Spleen (tissue), 11 donors: ENCODE results near the gene FGF8. TPM values are rescaled to one million over a fixed set of nuclear protein-coding genes. Genes with fewer than 3 reads are reported as not detected.

ENCODE experiments used
- DNase-seq: peaks from one replicate; pipeline ENCODE4 v3.0.0-alpha.2; 2020
- H3K27ac ChIP-seq, 8 donors: fragments of 200-600 bp; sonication (generic) in 7 of 8; 1 replicate in 4 of 8; 2 replicates in 4 of 8; pipeline versions ENCODE4 v1.5.0 to v1.8.0; 2016 to 2021; ENCODE audit warnings: inconsistent platforms in 4 of 8, mild to moderate bottlenecking in 4 of 8, moderate library complexity in 1 of 8
- H3K27me3 ChIP-seq, 7 donors: fragments of 200-600 bp; sonication (generic) in 6 of 7; replicated peaks in 1 of 7; 1 replicate in 4 of 7; 2 replicates in 3 of 7; pipeline versions ENCODE4 v1.5.0 to v1.8.0; 2016 to 2021; ENCODE audit warnings: inconsistent platforms in 3 of 7, mild to moderate bottlenecking in 1 of 7
- H3K36me3 ChIP-seq, 6 donors: fragments of 200-600 bp; sonication (generic) in 5 of 6; 1 replicate in 4 of 6; 2 replicates in 2 of 6; pipeline versions ENCODE4 v1.5.0 to v1.8.0; 2016 to 2021; ENCODE audit warnings: inconsistent platforms in 2 of 6
- H3K4me1 ChIP-seq, 6 donors: fragments of 200-600 bp; sonication (generic) in 5 of 6; 1 replicate in 3 of 6; 2 replicates in 3 of 6; pipeline versions ENCODE4 v1.5.0 to v1.8.0; 2016 to 2021; ENCODE audit warnings: inconsistent platforms in 3 of 6
- H3K4me3 ChIP-seq, 8 donors: fragments of 200-600 bp; sonication (generic) in 7 of 8; 1 replicate in 4 of 8; 2 replicates in 4 of 8; pipeline versions ENCODE4 v1.5.0 to v1.8.0; 2016 to 2021; ENCODE audit warnings: inconsistent platforms in 4 of 8, mild to moderate bottlenecking in 4 of 8, moderate library complexity in 2 of 8
- H3K9me3 ChIP-seq, 8 donors: fragments of 200-600 bp; sonication (generic) in 7 of 8; 1 replicate in 4 of 8; 2 replicates in 4 of 8; pipeline versions ENCODE4 v1.5.0 to v1.8.0; 2016 to 2021; ENCODE audit warnings: inconsistent platforms in 4 of 8
- POLR2A ChIP-seq, 3 donors: fragments of 450-650 bp; IDR thresholded peaks; one replicate each; pipeline ENCODE4 v1.5.1; 2017; ENCODE audit warnings: antibody characterized with exemption in 3 of 3, mild to moderate bottlenecking in 1 of 3
- POLR2AphosphoS5 ChIP-seq, 3 donors: sonication (generic); formaldehyde crosslinking; IDR thresholded peaks; one replicate each; pipeline ENCODE4 v1.5.1; 2017; ENCODE audit warnings: antibody characterized with exemption in 3 of 3
- WGBS, 5 donors: extraction: QIAGEN DNeasy Blood & Tissue Kit in 3 of 5; methylation state at CpG; one replicate each; pipeline versions ENCODE4 v1.1.5 to v1.1.7; 2013 to 2018; 5-methylcytosine and 5-hydroxymethylcytosine counted together
- intact Hi-C: fragments of 100-400 bp; cut with DNase I; formaldehyde crosslinking; loops from one replicate; pipeline ENCODE4 v1.15.0; 2023; ENCODE audit warnings: low total_unique reads
- polyA plus RNA-seq, 3 donors: library from polyadenylated mRNA; stranded (reverse); fragments of 200-250 nt; gene quantifications; one replicate each; pipeline ENCODE4 v1.2.1, GENCODE V29; 2013
- total RNA-seq, 7 donors: library from RNA; depleted of rRNA in 3 of 7; stranded (reverse); fragments of >200 nt in 3 of 7; fragmentation: NEBNext Ultra II Directional in 4 of 7; extraction: Animal tissue kit (Norgen Biotek cat#: 25700) in 4 of 7; gene quantifications; one replicate each; pipeline versions ENCODE4 v1.1.0 to v1.2.1, GENCODE V29; 2016 to 2021
- TF ChIP-seq, protein P1 (sequence below), 11 experiments: fragments of 200-600 bp in 7 of 11; fragments of 450-650 bp in 4 of 11; sonication (generic) in 4 of 11; IDR thresholded peaks in 8 of 11; conservative IDR thresholded peaks in 3 of 11; 1 replicate in 7 of 11; 2 replicates in 4 of 11; pipeline versions ENCODE4 v1.4.0 to v1.8.0; 2016 to 2021; ENCODE audit warnings: antibody characterized with exemption in 11 of 11, inconsistent platforms in 4 of 11, mild to moderate bottlenecking in 1 of 11
- donor health status: healthy with polysubstance abuse.
- donor health status: DM: no; HTN: no; CAD: no; lungs with moderate emphysema.
- donor health status: DM: no; HTN: no; CAD: no.
- donor health status: Bipolar disorder and iron deficiency.
- donor health status: healthy.
- donor health status: DM: no; HTN: no; CAD: no.
- donor health status: DM: yes; HTN: yes; CAD: no.

FGF8 gene
- total and polyA plus RNA-seq, 10 donors = 0.11 TPM; not detected in 8

DNA sequence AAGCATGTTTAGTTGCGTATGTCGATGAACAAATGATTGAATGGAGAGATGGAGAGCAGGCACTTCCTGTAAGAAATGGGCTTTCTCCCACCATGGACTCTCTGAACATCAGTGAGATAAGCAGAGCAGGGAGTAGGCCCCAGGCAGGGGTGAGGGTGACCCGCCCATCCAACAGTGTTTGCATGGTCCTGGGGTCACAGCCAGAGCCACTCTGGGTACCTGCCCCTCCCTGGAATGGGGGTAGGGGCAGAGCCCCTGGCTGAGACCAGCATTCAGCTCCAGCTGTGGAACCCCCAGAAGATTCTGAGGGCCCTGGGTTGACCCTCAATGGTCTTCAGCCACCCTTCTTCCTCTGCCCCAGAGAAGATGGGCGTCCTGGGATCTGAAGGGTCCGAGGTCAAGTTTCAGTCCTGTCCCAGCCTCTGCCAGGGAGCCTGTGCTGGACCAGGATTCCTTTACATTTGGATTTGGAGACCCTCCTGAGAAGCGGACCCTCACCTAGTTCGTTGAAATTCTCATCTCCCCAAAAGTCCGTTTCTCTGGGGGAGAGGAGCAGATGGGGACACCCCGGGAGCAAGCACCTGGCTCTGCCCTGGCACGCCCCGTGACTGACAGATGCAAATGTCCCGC, 2.4 kb upstream of the FGF8 start:
- no peak for DNase-seq
- 57 to 66% (median 63%) methylated on average over 11 to 12 of the region's 12 CpGs for WGBS, 5 donors
- Histone ChIP-seq H3K36me3 (no peaks in the 10 kb centered on the region), H3K4me1 (peaks cover 22 to 86% (median 76%) of the 10 kb centered on the region in 6 donors), H3K4me3 (peak overlapping the region in 2 of 8 donors; percentile 54 to 74), H3K9me3 (no peaks in the 10 kb centered on the region), H3K27ac (no peak overlapping the region), H3K27me3 (peaks cover 4 to 70% (median 62%) of the 10 kb centered on the region in 7 donors)
- intact Hi-C loops = no loop called here
- TF ChIP-seq, protein P1, sequence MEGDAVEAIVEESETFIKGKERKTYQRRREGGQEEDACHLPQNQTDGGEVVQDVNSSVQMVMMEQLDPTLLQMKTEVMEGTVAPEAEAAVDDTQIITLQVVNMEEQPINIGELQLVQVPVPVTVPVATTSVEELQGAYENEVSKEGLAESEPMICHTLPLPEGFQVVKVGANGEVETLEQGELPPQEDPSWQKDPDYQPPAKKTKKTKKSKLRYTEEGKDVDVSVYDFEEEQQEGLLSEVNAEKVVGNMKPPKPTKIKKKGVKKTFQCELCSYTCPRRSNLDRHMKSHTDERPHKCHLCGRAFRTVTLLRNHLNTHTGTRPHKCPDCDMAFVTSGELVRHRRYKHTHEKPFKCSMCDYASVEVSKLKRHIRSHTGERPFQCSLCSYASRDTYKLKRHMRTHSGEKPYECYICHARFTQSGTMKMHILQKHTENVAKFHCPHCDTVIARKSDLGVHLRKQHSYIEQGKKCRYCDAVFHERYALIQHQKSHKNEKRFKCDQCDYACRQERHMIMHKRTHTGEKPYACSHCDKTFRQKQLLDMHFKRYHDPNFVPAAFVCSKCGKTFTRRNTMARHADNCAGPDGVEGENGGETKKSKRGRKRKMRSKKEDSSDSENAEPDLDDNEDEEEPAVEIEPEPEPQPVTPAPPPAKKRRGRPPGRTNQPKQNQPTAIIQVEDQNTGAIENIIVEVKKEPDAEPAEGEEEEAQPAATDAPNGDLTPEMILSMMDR (IDR thresholded peaks at IDR 0.05 in 8 of 11, conservative IDR thresholded peaks at IDR 0.05 in 3 of 11) = no peak
- TF ChIP-seq POLR2A (IDR thresholded peaks at IDR 0.05) = no peak
- no peak for TF ChIP-seq POLR2AphosphoS5 (IDR thresholded peaks at IDR 0.05)

DNA sequence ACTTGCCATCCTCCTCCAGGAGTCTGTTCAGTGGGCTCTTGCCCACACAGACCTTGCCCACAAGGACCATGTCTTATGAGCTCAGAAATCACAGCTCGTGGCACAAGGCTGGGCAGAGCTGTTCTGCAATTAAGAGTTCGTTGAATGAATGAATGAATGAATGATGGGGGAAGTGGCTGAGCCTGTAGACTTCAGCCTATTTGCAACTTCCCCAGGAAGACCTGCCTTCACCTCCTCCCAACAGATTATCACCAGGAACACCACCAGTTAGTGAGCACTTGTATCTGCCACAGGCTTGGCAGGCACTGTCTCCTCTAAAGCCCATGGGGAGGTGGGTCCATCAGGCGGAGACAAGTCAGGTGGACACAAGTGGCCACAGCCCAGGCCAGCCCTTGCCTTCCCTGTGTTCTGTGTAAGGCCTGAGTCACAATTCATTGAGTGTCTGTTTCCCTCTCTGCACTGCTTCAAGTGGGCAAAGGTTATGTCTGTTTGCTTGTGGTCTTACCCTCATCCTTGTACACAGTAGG, 1.8 kb upstream of the FGF8 start:
- Histone ChIP-seq H3K4me1 (peaks cover 22 to 81% (median 71%) of the 10 kb centered on the region in 6 donors), H3K36me3 (no peaks in the 10 kb centered on the region), H3K9me3 (no peaks in the 10 kb centered on the region), H3K4me3 (no peak overlapping the region), H3K27ac (no peak overlapping the region), H3K27me3 (peaks cover 4 to 76% (median 67%) of the 10 kb centered on the region in 7 donors)
- 88 to 100% (median 92%) methylated on average over 2 to 3 of the region's 3 CpGs for whole genome bisulfite sequencing, 5 donors
- intact Hi-C loops = no loop called here
- TF ChIP-seq, protein P1 (IDR thresholded peaks at IDR 0.05 in 8 of 11, conservative IDR thresholded peaks at IDR 0.05 in 3 of 11) = no peak
- no peak for TF ChIP-seq POLR2A (IDR thresholded peaks at IDR 0.05)
- TF ChIP-seq POLR2AphosphoS5 (IDR thresholded peaks at IDR 0.05) = no peak
- DNase-seq = no peak

DNA sequence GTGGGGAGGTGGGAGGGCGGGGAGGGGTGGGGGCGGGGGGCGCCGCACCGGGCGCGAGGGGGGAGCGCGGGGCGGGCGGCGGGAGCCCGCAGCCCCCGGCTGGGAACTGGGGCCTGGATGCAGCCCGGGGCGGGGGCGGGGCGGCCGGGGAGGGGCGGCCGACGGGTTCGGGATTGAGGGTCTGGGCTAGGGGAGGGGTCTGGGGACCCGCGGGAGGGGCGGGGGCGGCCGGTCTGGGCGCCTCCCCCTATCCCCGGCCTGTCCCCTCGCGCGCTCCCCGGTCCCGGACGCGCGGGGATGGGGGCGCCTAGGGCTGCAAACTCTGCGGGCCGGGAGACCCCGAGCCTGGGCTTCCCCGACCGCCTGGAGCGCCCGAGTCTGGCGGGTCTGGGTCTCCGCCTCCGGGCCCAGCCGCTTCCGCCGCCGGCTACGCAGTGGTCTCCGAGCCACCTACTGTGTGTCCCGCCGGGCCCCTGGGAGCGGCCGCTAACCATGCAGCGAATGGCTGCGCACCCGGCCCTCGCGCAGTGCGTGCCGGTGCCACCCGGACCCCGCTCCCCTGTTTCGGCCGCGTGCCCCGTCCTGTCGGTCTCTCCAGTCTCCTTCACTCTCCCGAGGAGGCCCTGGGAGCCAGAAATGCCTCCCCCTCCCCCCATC, 375 bp upstream of the FGF8 start:
- Histone ChIP-seq H3K27me3 (peaks cover 4 to 90% (median 77%) of the 10 kb centered on the region in 7 donors), H3K4me1 (peaks cover 16 to 67% (median 57%) of the 10 kb centered on the region in 6 donors), H3K9me3 (no peaks in the 10 kb centered on the region), H3K4me3 (peak overlapping the region in 5 of 8 donors; percentile 15 to 62 (median 23)), H3K36me3 (no peaks in the 10 kb centered on the region), H3K27ac (no peak overlapping the region)
- intact Hi-C loops = no loop called here
- 6 to 38% (median 8%) methylated on average over 19 to 65 of the region's 74 CpGs for WGBS, 5 donors
- no peak for DNase-seq
- no peak for TF ChIP-seq POLR2AphosphoS5 (IDR thresholded peaks at IDR 0.05)
- TF ChIP-seq, protein P1 (IDR thresholded peaks at IDR 0.05 in 8 of 11, conservative IDR thresholded peaks at IDR 0.05 in 3 of 11) = no peak
- no peak for TF ChIP-seq POLR2A (IDR thresholded peaks at IDR 0.05)
